Stimulated activated CD4-positive, alpha-beta T cell treated with anti-CD3 and anti-CD28 coated beads, Interleukin-4, amount 100 ng/mL, for 24 hours (primary cell): Measurements from ENCODE around the gene LRRN4CL.
"Not testable (repeated sequence)": the region's sequence is repeated elsewhere in the genome, so short reads cannot be mapped to it uniquely, and the experiment has no call there.

Experiments used
- DNase-seq: peaks from one replicate; pipeline ENCODE4 v3.0.0-alpha.2; 2020

LRRN4CL gene

DNA sequence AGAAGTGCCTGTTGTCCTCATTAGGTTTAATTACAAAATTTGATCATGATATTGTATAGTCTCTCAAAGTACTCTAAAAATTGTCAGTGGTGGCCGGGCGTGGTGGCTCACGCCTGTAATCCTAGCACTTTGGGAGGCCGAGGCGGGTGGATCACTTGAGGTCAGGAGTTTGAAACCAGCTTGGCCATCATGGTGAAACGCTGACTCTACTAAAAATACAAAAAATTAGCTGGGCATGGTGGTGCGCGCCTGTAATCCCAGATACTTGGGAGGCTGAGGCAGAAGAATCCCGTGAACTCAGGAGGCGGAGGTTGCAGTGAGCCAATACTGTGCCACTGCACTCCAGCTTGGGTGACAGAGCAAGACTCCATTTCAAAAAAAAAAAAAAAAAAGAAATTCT is 13.9 kb downstream of the LRRN4CL start:
- not testable (repeated sequence) for DNase-seq

DNA sequence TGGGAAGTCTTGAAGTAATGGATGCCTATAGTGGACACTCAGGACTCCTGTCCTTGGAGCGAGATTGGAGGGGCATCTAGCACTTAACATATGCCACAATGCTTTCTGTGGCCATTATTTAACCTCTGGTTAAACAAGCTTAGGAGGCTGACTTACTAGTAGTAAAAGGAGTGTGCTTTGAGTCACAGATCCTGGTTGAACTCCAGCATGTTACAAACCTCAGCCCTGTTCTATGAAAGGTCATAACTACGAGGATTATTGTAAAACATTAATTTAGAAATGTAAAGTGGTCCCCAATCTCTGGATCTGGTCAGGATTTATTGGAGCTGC is 16.2 kb downstream of the LRRN4CL start:
- no peak for DNase-seq

DNA sequence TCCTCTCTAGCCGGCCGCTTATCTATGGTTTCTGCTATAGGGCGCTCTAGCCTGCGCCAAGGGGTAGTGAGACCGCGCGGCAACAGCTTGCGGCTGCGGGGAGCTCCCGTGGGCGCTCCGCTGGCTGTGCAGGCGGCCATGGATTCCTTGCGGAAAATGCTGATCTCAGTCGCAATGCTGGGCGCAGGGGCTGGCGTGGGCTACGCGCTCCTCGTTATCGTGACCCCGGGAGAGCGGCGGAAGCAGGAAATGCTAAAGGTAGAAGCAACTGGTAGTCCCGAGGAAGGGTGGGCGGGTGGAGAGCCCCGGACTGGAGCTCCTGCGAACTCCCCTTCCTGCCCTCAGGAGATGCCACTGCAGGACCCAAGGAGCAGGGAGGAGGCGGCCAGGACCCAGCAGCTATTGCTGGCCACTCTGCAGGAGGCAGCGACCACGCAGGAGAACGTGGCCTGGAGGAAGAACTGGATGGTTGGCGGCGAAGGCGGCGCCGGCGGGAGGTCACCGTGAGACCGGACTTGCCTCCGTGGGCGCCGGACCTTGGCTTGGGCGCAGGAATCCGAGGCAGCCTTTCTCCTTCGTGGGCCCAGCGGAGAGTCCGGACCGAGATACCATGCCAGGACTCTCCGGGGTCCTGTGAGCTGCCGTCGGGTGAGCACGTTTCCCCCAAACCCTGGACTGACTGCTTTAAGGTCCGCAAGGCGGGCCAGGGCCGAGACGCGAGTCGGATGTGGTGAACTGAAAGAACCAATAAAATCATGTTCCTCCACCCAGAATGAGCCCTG is 17.5 kb downstream of the LRRN4CL start, which contains the start of the genes LBHD1 and UQCC3:
LBHD1 (minus strand) TSS at position 660 of the 782 bp plus-strand sequence. CDS start 2,236 bp downstream, outside the sequence.
UQCC3 (plus strand) TSS at position 66 of the 782 bp plus-strand sequence; CDS start at position 139, 73 bp downstream.
- DNase-seq: peak; percentile 78

DNA sequence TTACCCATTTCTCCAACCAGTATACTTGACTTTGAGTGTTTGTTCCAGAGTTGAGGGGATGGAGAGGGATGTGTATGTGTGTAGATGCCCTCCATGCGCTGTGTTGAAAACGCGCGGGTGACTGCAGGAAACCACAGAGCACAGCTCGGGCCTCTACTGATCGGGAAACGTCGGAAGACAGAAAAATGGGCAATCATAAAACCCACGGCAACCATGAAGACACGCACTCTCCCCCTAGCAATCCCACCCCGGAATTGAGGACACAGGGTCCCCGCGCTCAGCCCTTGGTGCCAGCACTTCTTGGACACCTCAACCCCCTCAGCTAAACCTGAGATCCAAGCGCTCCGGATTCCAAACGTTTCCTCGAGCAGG is 18.1 kb downstream of the LRRN4CL start:
- no peak for DNase-seq

DNA sequence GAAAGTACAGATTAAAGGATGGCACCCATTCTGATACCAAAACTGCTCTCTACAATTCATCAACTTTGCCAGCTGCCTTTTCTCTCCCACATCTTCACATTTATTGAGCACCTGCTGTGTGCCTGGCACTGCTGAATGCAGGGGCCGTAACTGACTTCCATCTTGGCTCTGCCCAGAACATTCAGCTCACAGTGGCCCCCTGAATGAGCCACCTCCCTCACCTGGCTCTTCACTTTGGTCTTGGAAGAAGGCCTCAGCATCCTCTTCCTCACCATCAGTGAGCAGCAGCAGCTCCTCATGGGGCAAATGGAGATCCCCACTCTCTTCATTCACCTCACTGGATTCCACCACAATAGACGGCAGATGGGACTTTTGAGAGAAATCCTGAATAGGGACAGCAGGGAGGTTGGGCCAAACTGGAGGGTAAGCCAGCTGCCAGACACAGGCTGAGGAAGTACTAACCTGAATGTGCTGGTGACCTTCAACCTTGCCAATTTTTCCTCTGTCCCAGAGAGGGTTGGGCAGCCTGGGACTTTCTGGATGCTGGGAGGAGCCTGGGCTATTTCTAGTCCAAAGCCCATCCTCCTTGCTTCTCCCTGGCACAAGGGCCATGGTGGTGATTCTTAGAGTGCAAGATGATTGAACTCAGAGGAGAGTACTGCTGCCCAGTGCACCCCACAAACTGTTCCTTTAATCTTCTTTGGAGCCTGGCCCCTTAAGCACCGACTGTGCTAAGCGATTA is 19.7 kb downstream of the LRRN4CL start:
- DNase-seq: no peak

DNA sequence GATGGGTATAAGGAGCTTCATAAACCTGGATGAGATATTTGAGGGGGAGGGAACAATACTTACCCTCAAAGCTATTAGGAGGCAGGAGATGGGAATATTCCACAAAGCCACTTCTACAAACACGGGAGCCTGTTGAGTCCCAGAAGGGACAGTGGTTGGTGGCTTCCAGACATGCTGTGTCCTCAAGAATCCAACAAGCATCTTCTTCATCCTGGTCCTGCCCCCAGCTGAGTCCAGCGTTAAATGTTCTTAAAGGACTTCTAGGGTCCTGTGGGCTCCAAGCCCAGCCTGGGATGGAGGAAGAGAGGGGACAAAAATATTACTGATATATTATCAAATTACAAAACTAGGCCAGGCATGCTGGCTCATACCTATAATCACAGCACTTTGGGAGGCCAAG is 21.9 kb downstream of the LRRN4CL start:
- DNase-seq: no peak

DNA sequence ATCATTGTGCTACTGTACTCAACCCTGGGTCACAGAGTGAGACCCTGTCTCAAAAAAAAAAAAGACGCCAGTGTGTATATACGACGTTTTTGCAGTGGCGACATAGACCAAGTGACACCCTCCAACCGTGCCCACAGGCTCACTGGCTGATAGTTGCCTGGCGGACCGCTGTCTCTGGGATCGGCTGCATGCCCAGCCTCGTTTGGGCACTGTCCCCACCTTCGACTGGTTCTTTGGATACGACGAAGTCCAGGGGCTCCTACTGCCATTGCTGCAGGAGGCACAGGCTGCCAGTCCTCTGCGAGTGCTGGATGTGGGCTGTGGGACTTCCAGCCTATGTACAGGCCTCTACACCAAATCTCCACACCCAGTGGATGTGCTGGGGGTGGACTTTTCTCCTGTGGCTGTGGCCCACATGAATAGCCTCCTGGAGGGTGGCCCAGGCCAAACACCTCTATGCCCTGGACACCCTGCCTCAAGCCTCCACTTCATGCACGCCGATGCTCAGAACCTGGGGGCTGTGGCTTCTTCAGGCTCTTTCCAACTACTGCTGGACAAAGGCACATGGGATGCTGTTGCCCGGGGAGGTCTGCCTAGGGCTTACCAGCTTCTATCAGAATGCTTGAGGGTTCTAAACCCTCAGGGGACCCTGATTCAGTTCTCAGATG is 22.9 kb downstream of the LRRN4CL start:
- DNase-seq: no peak

DNA sequence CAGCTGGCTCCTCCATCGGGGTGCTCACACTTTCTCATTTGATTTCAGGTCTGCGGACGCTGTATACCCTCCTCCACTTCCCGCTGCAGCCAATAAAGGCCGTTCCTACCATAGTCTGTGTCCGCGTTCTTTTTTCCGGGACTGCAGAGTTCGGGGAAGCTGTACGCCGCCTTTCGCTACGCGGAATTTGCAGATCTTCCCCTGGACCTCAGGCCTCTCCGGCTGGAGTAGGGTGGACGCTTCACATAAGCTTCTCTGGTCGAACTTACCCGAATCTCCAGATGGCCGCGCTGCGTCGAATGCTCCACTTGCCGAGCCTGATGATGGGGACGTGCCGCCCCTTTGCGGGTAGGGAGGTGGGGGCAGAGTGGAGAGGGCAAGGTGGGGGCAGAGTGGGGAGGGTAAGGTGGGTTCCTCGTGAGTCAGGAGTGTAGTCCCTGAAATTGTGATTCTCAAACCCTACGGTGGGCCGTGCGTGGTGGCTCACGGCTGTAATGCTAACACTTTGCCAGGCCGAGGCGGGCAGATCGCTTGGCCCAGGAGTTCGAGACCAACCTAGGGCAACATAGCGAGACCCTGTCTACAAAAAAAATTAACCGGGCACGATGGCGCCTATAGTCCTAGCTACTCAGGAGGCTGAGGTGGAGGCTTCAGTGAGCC is 23.6 kb downstream of the LRRN4CL start:
- peak; percentile 71 for DNase-seq

DNA sequence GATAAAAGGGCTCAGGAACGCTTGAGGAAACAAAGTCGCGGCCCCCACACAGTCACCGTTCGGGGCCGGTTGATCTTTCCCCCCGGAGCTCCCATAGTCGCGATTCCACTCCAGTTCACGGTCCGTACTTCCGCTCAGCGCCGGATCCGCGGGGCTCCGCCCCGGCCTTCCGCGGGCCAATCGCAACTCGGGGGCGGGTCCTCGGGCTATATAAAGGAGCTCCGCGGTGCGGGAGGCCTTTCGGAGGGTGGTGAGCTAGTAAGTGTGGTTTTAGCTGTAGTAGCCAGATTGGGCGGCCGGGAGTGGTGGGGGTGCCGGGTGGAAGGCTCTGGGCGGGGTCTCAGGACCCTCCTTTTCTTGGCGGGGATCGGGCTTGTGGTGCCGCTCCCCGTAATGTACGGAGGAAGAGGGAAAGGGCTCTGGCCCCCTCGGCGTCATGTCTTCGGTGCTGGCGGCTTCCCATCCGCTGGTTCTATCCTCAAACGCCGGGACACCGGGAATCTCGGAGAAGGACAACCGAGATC is 24.2 kb downstream of the LRRN4CL start, which contains the start of the genes C11orf98 and CSKMT:
C11orf98 (minus strand) TSS at position 136 of the 524 bp plus-strand sequence; CDS start at position 95, 41 bp downstream.
CSKMT (plus strand) TSS at position 238 of the 524 bp plus-strand sequence. CDS start 568 bp downstream, outside the sequence.
- DNase-seq: peak; percentile 96

DNA sequence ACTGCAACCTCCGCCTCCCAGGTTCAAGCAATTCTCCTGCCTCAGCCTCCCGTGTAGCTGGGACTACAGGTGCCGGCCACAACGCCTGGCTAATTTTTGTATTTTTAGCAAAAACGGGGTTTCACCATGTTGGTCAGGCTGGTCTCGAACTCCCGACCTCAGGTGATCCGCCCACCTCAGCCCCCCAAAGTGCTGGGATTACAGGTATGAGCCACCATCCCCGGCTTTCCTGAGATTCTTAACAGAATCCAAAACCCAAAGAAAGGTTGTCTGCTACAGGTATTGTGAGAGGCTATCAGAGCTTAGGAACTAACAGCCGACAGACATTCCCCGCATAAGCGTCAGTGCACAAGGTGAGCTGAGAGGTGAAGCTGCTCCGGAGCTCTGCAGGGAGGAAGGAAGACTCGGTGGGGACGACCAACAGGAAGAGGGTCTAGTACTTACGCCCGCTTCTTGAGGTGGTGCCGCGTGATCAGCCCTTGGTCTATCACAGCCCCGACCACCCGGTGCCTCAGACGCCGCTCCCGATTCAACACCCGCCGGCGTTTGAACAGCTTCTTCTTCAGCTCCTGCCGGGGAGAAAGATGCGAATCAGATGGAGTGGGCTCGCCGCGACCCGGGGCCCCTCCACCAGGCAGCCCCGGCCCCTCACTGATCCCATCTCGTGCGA is 24.8 kb downstream of the LRRN4CL start:
- DNase-seq: peak; percentile 63

DNA sequence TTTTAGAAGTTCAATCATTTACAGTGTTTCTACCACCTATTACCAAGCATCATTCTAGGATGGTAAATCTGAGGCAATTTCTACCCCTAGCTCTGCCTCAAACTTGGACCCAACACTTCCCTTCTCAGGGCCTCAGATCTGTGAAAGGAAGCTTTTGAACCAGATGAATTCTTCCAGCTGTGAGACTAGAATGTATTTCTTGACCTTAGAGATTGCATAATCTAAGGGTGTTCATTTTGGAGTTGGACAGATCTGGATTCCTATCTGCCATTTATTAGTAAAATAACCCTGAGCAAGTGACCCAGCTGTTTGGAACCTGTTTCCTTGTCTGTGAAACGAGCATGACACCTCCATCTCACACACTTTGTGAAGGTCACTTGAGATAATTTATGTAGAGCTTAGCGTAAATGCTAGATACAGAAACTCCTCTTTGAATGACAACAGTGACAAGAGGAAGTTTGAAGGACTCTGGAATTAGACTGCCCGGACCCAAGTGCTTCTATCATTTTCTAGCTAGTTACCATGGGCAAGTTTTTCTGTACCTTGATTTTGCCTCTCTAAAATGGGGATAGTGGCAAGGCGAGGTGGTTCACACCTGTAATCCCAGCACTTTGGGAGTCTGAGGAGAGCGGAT is 32.4 kb downstream of the LRRN4CL start:
- DNase-seq: no peak

DNA sequence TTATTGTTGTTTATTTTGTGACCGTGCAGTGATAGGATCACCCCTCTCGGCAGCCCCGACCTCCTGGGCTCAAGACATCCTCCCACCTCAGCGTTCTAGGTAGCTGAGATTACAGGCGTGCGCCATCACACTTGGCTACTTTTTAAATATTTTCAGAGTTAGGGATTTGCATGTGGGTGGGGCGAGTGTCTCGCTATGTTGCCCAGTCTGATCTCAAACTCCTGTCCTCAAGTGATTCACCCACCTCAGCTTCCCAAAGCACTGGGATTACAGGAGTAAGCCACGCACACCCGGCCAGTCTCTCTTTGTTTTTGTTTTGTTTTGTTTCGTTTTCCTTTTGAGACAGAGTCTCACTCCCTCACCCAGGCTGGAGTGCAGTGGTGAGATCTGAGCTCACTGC is 35.0 kb downstream of the LRRN4CL start:
- DNase-seq: no peak

DNA sequence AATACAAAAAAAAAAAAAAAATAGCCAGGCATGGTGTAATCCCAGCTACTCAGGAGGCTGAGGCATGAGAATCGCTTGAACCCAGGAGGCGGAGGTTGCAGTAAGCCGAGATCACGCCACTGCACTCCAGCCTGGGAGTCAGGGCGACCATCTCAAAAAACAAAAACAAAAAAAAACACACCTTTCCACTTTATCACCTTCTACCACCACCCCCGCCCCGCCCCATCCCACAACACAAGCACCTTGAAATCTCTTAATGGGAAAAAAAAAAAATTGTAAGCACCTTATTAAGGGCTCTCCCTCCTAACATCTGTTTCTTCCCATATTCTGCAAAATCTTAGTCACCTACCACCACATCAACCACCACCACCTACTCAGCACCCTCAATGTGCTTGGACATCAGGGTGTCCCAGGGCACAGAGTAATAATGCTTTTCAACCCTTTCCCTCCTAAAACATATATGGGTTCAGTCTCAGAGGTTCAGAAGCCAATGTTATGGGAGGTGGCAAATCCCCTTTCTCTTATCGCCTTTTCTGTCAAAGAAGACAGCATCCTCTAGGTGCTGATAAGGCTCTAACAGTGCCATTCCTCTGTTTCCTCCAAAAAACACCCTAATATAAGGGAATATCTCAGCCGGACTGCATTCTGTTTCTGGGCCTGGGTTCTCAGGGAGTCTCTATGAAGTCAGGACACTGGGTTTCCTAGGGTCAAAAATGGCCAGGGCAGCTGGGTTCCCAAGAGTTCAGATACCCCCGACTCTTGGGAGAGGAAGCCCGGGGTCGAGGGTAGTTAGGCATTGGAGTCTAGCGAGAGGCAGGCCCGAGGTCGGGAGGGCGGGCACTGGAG is 36.9 kb downstream of the LRRN4CL start:
- DNase-seq: no peak

DNA sequence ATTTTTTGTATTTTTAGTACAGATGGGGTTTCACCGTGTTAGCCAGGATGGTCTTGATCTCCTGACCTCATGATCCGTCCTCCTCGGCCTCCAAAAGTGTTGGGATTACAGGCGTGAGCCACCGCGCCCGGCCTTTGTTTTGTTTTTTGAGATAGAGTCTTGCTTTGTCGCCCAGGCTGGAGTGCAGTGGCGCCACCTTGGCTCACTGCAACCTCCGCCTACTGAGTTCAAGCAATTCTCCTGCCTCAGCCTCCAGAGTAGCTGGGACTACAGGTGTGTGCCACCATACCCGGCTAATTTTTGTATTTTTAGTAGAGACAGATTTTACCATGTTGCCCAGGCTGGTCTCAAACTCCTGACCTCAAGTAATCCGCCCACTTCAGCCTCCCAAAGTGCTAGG is 39.0 kb downstream of the LRRN4CL start:
- DNase-seq: not testable (repeated sequence)

DNA sequence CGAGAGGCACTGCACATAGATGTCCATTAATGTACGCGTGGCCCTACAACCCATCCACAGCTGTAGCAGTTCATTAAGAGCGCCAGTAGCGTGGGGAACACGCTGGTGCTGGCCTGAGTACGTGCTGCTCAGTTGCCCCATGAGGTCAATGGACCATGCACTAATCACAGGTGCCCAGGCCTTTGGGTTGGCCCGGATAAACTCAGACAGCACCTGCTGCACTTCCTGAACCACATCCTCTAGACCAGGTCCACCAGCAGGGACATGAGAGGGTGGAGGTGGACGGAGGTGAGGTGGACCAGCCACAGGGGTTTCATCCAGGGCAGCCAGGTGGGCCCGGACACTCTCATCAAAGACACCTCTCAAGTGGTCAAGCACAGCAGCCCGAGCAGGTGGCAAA is 39.8 kb downstream of the LRRN4CL start:
- no peak for DNase-seq

DNA sequence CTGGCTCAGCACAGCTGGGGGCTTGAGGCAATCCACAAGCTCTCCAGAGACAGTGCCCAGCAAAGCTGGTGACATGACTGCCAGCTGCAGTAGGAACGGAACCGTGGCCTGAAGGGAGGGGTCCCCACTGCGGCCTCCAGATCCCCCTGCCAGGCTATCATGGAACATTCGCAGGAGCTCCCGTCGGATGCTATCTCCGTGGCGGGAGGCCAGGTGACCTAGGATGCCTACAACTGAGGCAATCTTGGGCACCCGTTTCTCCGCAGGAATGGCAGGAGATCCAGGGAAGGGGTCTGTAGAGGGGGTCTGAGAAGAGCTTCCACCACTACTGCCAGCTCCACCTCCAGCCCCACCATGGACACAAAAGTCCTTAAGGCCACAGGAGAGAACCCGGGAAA is 40.4 kb downstream of the LRRN4CL start:
- DNase-seq: no peak

DNA sequence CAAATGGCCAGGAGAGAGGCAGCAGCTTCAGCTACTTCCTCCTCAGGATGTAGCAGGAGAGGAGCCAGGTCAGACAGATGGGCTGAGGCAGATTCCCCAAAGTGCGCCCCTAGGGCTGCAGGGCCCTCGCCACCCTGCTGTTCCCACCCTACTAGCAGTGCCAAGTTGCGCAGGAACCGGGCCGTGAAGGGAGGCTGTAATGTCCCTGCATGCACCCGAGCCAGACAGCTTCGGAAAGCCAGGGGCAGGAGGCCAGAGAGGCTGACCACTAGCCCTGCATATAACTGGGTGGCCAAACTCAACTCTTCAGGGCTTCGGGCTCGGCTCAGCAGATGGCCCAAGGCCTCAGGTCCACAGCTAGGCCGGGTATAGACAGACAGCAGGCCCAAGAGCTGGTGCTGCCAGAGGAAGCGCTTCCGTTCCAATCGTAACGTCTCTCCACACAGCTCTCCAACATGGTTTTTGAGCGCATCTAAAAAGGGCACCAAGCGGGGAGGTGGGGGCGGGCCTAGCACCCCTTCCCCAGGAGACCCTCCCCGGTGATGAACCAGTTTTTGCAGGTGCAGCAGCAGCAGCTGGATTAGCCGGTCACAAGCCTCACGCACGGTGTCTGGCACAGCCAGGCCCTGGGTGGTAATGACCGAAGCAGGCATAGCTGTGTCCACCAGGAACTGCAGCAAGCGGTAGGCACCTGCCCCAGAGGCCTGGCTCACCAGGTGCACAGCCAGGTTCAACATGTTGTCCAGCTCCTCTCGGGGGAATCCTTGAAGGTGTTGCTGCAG is 41.0 kb downstream of the LRRN4CL start:
- DNase-seq: no peak

DNA sequence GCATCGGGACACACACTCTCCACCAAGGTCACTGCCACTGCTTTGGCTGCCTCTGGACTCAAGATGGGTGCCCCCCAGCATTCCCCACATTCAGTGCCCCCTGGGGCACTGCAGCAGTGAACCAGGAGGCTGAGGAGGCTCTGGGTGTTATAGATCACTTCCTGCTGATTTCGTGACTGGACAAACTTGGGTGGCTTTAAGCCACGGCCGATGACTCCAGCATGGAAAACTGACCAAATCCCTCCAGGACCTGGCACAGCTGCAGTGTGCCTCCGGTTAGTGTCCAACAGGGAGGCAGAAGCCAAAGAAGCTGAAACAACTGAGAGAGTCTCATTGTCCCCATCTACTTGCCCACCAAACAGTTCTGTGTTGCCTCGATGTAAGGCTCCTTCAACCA is 41.7 kb downstream of the LRRN4CL start:
- DNase-seq: no peak

DNA sequence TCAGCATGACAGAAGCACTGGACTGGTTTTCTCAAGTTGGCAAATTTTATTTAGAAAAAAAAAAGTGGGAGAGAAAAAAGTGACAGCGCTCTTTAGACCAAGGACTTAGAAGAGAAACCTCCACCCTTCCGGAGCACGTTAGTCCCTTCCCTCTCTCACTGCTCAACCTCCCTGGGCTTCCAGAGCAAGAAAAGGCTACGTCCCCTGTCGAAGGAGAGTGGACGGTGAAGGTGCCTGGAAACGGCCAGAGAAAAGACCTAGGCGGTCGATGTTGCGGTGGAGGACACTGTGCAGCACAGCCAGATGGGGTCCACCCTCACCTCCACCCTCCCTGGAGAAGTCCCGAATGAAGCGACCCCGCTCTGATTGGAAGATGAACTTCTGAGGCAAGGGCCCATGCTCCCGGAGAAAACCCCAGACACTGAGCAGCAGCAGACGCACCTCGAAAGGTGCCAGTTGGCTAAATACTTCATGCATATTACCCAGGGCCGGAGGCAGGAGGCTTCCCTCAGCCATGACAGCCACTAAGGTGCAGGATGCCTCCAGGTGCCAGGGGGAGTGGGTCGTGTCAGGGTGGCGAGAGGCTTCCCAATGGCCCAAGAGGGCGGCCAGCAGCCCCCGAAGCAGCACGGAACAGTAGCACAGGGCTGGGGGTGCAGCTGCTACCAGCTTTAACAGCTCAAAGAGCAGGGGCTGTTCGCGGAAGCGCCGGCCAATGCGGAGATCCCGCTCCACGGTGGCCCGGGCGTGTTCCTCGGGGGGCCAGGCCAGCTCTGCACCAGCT is 42.3 kb downstream of the LRRN4CL start:
- DNase-seq: no peak
